ENCODE measurements around the gene LSM14A. TPM values are rescaled to one million over a fixed set of nuclear protein-coding genes. Genes with fewer than 3 reads are reported as not detected.

LSM14A gene
- total RNA-seq, 1 donor from 2014 or later = 65.4 TPM

DNA sequence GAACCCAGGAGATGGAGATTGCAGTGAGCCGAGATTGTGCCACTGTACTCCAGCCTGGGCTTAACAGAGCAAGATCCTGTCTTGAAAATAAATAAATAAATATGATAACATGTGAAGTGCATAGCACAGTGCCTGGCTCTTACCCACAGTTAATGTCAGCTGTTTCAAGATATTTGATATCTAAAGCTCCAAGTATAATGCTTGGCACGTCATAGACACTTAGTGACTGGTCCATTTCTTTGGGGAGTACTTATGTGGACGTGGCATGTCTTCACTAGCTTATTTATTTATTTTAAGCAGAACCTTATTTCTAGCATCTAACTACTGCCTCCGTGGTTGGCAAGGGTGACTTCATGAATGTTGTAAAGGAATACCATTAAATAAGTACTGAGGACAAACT, 100.8 kb downstream of the LSM14A start:
- Histone ChIP-seq H3K4me1 (peaks cover 90% of the 10 kb centered on the region), H3K9me3 (replicated peaks) (no peaks in the 10 kb centered on the region), H3K36me3 (no peaks in the 10 kb centered on the region), H3K4me3 (no peak overlapping the region), H3K27ac (replicated peaks) (peak overlapping the region; percentile 39), H3K27me3 (ENCODE audit: low read depth) (no peaks in the 10 kb centered on the region)
- no peak for TF ChIP-seq CTCF (IDR thresholded peaks at IDR 0.05; ENCODE audit: borderline replicate concordance)
- no peak for DNase-seq
- intact Hi-C loops (cut with micrococcal nuclease) = no loop called here

GRCh38 chr19:34274284-34274826, 102.1 kb downstream of the LSM14A start:
- Histone ChIP-seq H3K9me3 (replicated peaks) (no peaks in the 10 kb centered on the region), H3K36me3 (no peaks in the 10 kb centered on the region), H3K27me3 (ENCODE audit: low read depth) (no peaks in the 10 kb centered on the region), H3K27ac (replicated peaks) (peak overlapping the region; percentile 65), H3K4me3 (peak overlapping the region; percentile 11), H3K4me1 (peaks cover 78% of the 10 kb centered on the region)
- intact Hi-C loops (cut with micrococcal nuclease) = no loop called here
- no peak for TF ChIP-seq CTCF (IDR thresholded peaks at IDR 0.05; ENCODE audit: borderline replicate concordance)
- no peak for DNase-seq

DNA sequence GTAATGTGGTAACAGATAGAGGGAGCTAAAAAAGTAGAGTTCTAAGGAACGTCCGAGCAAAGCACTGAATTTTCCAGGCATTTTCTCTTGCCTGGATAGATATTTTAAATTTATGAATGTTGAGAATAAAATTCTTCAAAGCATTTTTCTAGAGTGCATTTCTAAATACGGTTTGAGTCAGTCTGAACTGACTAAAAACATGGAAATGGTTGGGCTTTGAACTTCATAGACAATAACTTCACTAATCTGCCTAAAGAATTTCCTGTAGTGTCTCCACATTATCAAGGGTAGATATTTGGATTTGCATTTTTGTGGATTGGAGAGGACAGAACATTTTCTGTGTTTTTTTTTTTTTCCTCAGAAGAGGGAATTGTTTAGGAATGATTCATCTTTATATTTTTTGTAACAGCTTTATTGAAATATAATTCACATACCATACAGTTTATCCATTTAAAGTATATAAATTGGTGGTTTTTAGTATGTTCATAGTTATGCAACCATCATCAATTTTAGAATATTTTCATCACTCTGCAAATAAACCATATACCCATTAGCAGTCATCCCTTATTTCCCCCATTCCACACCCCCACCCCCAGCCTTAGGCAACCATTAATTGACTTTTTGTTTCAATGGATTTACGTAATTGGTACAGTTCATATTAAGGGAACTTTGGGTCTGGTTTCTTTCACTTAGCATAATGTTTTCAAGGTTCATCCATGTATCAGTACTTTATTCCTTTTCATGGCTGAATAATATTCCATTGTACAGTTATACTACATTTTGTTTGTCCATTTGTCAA, 102.7 kb downstream of the LSM14A start:
- H3K4me3 ChIP-seq = peak overlapping the region; percentile 11
- intact Hi-C loops (cut with micrococcal nuclease) = no loop called here
- no peaks in the 10 kb centered on the region for H3K27me3 ChIP-seq (ENCODE audit: low read depth)
- H3K27ac ChIP-seq (replicated peaks) = peak overlapping the region; percentile 65
- no peaks in the 10 kb centered on the region for H3K9me3 ChIP-seq (replicated peaks)
- no peak for TF ChIP-seq CTCF (IDR thresholded peaks at IDR 0.05; ENCODE audit: borderline replicate concordance)
- H3K4me1 ChIP-seq = peaks cover 71% of the 10 kb centered on the region
- DNase-seq = no peak
- H3K36me3 ChIP-seq = no peaks in the 10 kb centered on the region

DNA sequence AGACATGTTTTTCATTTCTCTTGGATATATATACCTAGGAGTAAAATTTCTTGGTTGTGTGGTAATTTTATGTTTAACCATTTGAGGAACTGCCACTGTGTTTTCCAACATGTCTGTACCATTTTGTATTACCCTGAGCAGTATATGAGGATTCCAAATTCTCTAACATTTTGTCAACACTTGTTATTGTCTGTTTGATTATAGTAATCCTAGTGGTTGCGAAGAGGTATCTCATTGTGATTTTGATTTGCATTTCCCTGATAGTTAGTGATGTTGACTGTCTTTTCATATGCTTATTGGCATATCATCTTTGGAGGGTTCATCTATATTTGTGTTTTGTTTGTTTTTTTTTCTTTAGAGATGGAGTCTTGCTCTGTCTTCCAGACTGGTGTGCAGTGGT, 103.4 kb downstream of the LSM14A start:
- DNase-seq = no peak
- intact Hi-C loops (cut with micrococcal nuclease) = no loop called here
- Histone ChIP-seq H3K27me3 (ENCODE audit: low read depth) (no peaks in the 10 kb centered on the region), H3K36me3 (no peaks in the 10 kb centered on the region), H3K4me1 (peaks cover 64% of the 10 kb centered on the region), H3K9me3 (replicated peaks) (no peaks in the 10 kb centered on the region), H3K4me3 (no peak overlapping the region), H3K27ac (replicated peaks) (peak overlapping the region; percentile 65)
- no peak for TF ChIP-seq CTCF (IDR thresholded peaks at IDR 0.05; ENCODE audit: borderline replicate concordance)

DNA sequence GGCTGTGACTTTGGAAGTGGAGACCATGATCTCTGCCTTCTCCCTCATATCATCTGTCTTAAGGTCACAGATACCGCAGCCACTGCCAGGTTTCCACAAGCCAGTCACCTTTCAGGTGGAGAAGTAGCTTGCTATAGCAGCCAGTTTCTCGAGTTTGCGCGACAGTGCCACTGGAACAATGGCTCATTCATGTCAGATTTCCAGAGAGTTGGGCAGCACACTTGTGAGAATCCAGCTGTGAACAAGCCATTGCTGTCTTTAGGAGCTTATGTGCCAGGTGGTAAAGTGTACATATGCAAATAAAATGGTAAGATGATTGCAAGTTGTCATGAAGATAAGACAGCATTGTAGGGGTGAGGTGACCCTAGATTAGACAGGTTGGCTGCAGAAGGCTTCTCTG, 104.3 kb downstream of the LSM14A start:
- Histone ChIP-seq H3K27ac (replicated peaks) (no peak overlapping the region), H3K9me3 (replicated peaks) (no peaks in the 10 kb centered on the region), H3K4me1 (peaks cover 55% of the 10 kb centered on the region), H3K36me3 (peaks cover 7% of the 10 kb centered on the region), H3K27me3 (ENCODE audit: low read depth) (no peaks in the 10 kb centered on the region), H3K4me3 (no peak overlapping the region)
- intact Hi-C loops (cut with micrococcal nuclease) = no loop called here
- TF ChIP-seq CTCF (IDR thresholded peaks at IDR 0.05; ENCODE audit: borderline replicate concordance) = no peak
- no peak for DNase-seq

Measured in left ventricle myocardium inferior (tissue), 1 donor.